Measurements from ENCODE around the gene SUGP2. TPM values are rescaled to one million over a fixed set of nuclear protein-coding genes. Genes with fewer than 3 reads are reported as not detected.

Gene SUGP2
- total and polyA plus RNA-seq, 2 of the 13 experiments (the other 11 are each of a cell fraction or from before 2014, with no cell fraction given): 40.6 to 57.7 TPM

- TF ChIP-seq ARID5B (CRISPR knock-in tag; IDR thresholded peaks at IDR 0.05): peak; percentile 22; the same call in 1 of the 2 replicates
- no peak for TF ChIP-seq USF2 (IDR thresholded peaks at IDR 0.05; ENCODE audit: low read depth, low read length)
- no peak for TF ChIP-seq USF2 (CRISPR knock-in tag; IDR thresholded peaks at IDR 0.05; ENCODE audit: borderline replicate concordance)
- 0 out of 2 replicates have a peak, but pooled peaks have one; percentile 26 for TF ChIP-seq ZNF687 (CRISPR knock-in tag; IDR thresholded peaks at IDR 0.05)
- 0 out of 2 replicates have a peak, but pooled peaks have one; percentile 52 for TF ChIP-seq ZBTB7B (CRISPR knock-in tag; IDR thresholded peaks at IDR 0.05)
- TF ChIP-seq RFX5 (IDR thresholded peaks at IDR 0.05; ENCODE audit: low read depth, low read length): no peak
- no peak for TF ChIP-seq GRHL1 (CRISPR knock-in tag; conservative IDR thresholded peaks at IDR 0.05)
- 0 out of 2 replicates have a peak, but pooled peaks have one; percentile 29 for TF ChIP-seq ZNF121 (CRISPR knock-in tag; IDR thresholded peaks at IDR 0.05)
- TF ChIP-seq JARID2 (CRISPR knock-in tag; IDR thresholded peaks at IDR 0.05; ENCODE audit: insufficient replicate concordance): no peak
- no peak for TF ChIP-seq ZNF569 (CRISPR knock-in tag; IDR thresholded peaks at IDR 0.05; ENCODE audit: borderline replicate concordance)
- TF ChIP-seq ZBTB44 (CRISPR knock-in tag; IDR thresholded peaks at IDR 0.05): no peak
- TF ChIP-seq HNF4G (IDR thresholded peaks at IDR 0.05; ENCODE audit: borderline replicate concordance, low read depth, low read length): peak; percentile 71
- TF ChIP-seq HNF4G (CRISPR knock-in tag; IDR thresholded peaks at IDR 0.05; ENCODE audit: borderline replicate concordance, low read depth): peak; percentile 52; the same call in 1 of the 2 replicates
These were observed 89.9 kb downstream of the SUGP2 start (continued) for GRCh38 chr19:18943465-18943864.
